Small intestine (tissue), 7 donors: Measurements from ENCODE around the gene GLI3. TPM values are rescaled to one million over a fixed set of nuclear protein-coding genes. Genes with fewer than 3 reads are reported as not detected.

Source experiments
- DNase-seq, 2 donors: peaks; one replicate each; pipeline versions ENCODE4 v3.0.0 to v3.0.0-alpha.2; 2013
- FAIRE-seq: peaks from 2 replicates; lab custom pipeline; 2012; peaks lifted over from hg19 to GRCh38; lab: Jason Lieb, UNC
- H3K27ac ChIP-seq, 3 donors: one replicate each; pipeline ENCODE4 v1.5.1; 2013; ENCODE audit warnings: low read length in 2 of 3, mild to moderate bottlenecking in 2 of 3, control low read depth in 1 of 3, inconsistent platforms in 1 of 3, low read depth in 1 of 3, moderate library complexity in 1 of 3
- H3K27me3 ChIP-seq, 3 donors: one replicate each; pipeline ENCODE4 v1.6.1; 2013; ENCODE audit warnings: low read length in 3 of 3, inconsistent platforms in 1 of 3; ENCODE audit not compliant: control insufficient read depth in 3 of 3, insufficient read depth in 3 of 3
- H3K36me3 ChIP-seq, 3 donors: one replicate each; pipeline ENCODE4 v1.6.1; 2013; ENCODE audit warnings: low read length in 3 of 3, inconsistent platforms in 1 of 3, low read depth in 1 of 3, mild to moderate bottlenecking in 1 of 3, moderate library complexity in 1 of 3; ENCODE audit not compliant: control insufficient read depth in 3 of 3, insufficient read depth in 2 of 3
- H3K4me1 ChIP-seq, 3 donors: one replicate each; pipeline ENCODE4 v1.6.1; 2013; ENCODE audit warnings: low read length in 2 of 3, inconsistent platforms in 1 of 3, low read depth in 1 of 3, mild to moderate bottlenecking in 1 of 3, moderate library complexity in 1 of 3; ENCODE audit not compliant: control insufficient read depth in 3 of 3, insufficient read depth in 2 of 3
- H3K4me3 ChIP-seq, 3 donors: one replicate each; pipeline ENCODE4 v1.5.1; 2013; ENCODE audit warnings: low read length in 3 of 3, control low read depth in 1 of 3, inconsistent platforms in 1 of 3, low read depth in 1 of 3, mild to moderate bottlenecking in 1 of 3, moderate library complexity in 1 of 3
- H3K9me3 ChIP-seq, 2 donors: one replicate each; pipeline ENCODE4 v1.6.1; 2013; ENCODE audit warnings: low read depth in 1 of 2, low read length in 1 of 2; ENCODE audit not compliant: control insufficient read depth in 2 of 2, insufficient read depth in 1 of 2
- WGBS, 3 donors: extraction: QIAGEN DNeasy Blood & Tissue Kit; methylation state at CpG; one replicate each; pipeline ENCODE4 v1.1.7; 2013; 5-methylcytosine and 5-hydroxymethylcytosine counted together
- polyA plus RNA-seq, 4 donors: library from polyadenylated mRNA; stranded (reverse) in 3 of 4; unstranded in 1 of 4; fragments of 200-250 nt in 3 of 4; fragments of 120-200 nt in 1 of 4; gene quantifications; one replicate each; pipeline versions ENCODE4 v1.2.1 to v1.2.3, GENCODE V29; 2013
- donor health status: healthy with polysubstance abuse.
- donor health status: control.
- donor health status: control.
- donor health status: Bipolar disorder and iron deficiency.
- donor health status: healthy.

GLI3 gene
- polyA plus RNA-seq, 4 donors: 0.54 to 2.7 (median 1.8) TPM; not detected in 1

DNA sequence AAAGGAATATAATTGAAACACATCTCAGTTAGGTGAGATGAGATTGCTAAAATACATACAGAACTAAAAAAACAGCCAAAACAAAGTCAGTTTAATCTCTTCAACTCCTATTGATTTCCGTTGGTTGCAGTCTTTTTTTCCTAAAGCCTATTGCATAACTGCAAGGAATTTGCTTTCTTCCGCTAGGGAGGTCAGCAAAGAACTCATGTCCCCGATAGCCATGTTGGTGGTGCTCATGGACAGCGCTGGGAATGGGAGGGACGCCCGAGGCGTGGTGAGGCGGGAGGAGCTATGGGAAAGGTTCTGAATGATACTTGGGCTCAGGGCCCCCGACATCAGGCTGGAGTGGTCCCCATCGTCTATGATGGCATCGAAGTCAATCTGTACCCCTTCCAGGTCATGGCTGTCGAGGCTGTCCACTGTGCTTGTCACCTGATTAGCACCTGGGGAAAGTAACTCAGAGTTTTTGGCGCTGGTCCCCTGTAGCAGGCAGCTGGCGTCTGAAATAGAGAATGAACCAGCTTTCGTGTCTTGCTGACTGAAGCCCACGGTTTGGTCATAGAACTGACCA is 272.7 kb downstream of the GLI3 start:
- Histone ChIP-seq H3K4me3 (no peak overlapping the region), H3K27me3 (no peaks in the 10 kb centered on the region), H3K9me3 (no peaks in the 10 kb centered on the region), H3K4me1 (no peaks in the 10 kb centered on the region), H3K27ac (no peak overlapping the region), H3K36me3 (peaks cover 0 to 12% (median 0%) of the 10 kb centered on the region in 3 donors)
- DNase-seq (no peak), FAIRE-seq (no peak)
- WGBS, 3 donors: 84 to 89% (median 86%) methylated on average over 16 of the region's 16 CpGs

- H3K9me3 ChIP-seq: no peaks in the 10 kb centered on the region
- 67 to 82% (median 76%) methylated on average over 10 of the region's 10 CpGs for WGBS, 3 donors
- H3K27ac ChIP-seq: no peak overlapping the region
- H3K4me3 ChIP-seq: no peak overlapping the region
- FAIRE-seq: no peak
- H3K36me3 ChIP-seq: no peaks in the 10 kb centered on the region
- H3K4me1 ChIP-seq: peaks cover 0 to 3% (median 0%) of the 10 kb centered on the region in 3 donors
- DNase-seq: no peak
- H3K27me3 ChIP-seq: peaks cover 0 to 13% (median 0%) of the 10 kb centered on the region in 3 donors
These were observed 280.3 kb downstream of the GLI3 start for GRCh38 chr7:41956705-41957104.

DNA sequence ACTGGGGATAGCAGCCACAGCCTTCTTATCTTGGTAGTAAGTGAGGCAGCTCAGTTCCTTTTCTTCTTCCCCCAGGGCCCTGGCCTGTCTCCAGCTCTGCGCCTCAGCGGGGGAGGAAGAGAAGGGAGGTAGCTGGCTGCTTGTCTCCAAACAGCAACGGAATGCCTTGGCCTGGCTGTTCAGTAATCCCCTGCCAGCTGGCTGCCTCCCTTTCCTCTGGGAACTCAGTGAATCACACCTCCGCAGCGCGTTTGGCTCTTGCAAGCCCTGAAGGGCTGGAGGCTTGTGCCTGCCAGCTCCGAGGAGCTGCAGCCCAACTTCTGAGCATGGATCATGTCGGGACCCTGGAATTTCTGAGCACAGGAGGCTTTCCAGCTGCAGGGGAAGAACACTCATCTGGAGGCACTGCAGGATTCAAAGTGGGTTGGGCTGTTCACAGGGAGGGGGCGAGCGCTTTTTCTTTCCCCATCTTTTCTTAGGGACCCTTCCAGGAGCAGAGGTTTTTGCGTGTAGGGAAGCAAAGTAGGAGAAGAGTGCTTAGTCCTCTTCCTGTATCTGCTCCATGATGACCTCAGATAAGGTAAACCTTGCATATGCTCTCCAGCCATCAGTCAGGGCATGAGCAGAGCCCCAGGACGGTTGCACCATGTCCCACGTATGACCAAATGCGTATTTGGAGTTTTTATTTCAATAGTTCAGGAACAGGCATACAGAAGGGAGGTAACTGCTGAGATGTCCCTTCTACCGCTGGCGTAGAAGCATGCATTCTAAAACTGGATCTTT is 280.9 kb downstream of the GLI3 start:
- FAIRE-seq (no peak), DNase-seq (peak; percentile 9 to 43)
- Histone ChIP-seq H3K36me3 (no peaks in the 10 kb centered on the region), H3K4me1 (peaks cover 0 to 3% (median 0%) of the 10 kb centered on the region in 3 donors), H3K27me3 (peaks cover 0 to 13% (median 0%) of the 10 kb centered on the region in 3 donors), H3K27ac (no peak overlapping the region), H3K4me3 (no peak overlapping the region), H3K9me3 (no peaks in the 10 kb centered on the region)
- WGBS, 3 donors: 33 to 40% (median 38%) methylated on average over 16 of the region's 16 CpGs

DNA sequence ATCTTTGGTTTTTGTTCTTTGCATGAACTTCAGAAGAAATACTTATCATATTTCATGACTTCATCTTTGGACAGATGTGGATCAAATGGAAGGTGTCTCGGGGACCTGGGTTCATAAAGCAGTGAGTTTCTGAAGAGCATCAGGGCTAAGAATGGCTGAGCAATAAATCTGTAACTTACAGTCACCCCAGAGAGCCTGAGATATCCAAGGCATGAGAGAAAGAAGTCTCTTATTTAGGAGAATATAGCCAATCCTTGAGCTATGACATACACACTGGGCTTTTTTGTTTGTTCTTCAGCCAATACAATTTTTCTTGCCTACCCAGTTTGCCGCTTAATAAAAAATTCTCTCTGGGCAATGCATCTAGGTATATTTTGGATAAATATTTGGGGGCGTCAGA is 281.6 kb downstream of the GLI3 start:
- WGBS, 3 donors: 35 to 50% (median 47%) methylated on average over 3 of the region's 3 CpGs
- no peak overlapping the region for H3K27ac ChIP-seq
- no peak overlapping the region for H3K4me3 ChIP-seq
- H3K9me3 ChIP-seq: no peaks in the 10 kb centered on the region
- DNase-seq (no peak), FAIRE-seq (no peak)
- H3K27me3 ChIP-seq: peaks cover 0 to 13% (median 0%) of the 10 kb centered on the region in 3 donors
- peaks cover 0 to 3% (median 0%) of the 10 kb centered on the region in 3 donors for H3K4me1 ChIP-seq
- H3K36me3 ChIP-seq: no peaks in the 10 kb centered on the region

GRCh38 chr7:41954976-41955375 is 282.0 kb downstream of the GLI3 start:
- H3K4me3 ChIP-seq: no peak overlapping the region
- peaks cover 0 to 13% (median 0%) of the 10 kb centered on the region in 3 donors for H3K27me3 ChIP-seq
- FAIRE-seq: no peak
- no peaks in the 10 kb centered on the region for H3K36me3 ChIP-seq
- no peaks in the 10 kb centered on the region for H3K9me3 ChIP-seq
- WGBS, 3 donors: 76 to 87% (median 84%) methylated on average over 2 of the region's 2 CpGs
- no peak for DNase-seq
- no peak overlapping the region for H3K27ac ChIP-seq
- peaks cover 0 to 3% (median 0%) of the 10 kb centered on the region in 3 donors for H3K4me1 ChIP-seq

GRCh38 chr7:41948503-41948902 is 288.5 kb downstream of the GLI3 start:
- no peak for FAIRE-seq
- Histone ChIP-seq H3K4me3 (no peak overlapping the region), H3K36me3 (no peaks in the 10 kb centered on the region), H3K9me3 (no peaks in the 10 kb centered on the region), H3K27me3 (no peaks in the 10 kb centered on the region), H3K4me1 (peaks cover 0 to 5% (median 0%) of the 10 kb centered on the region in 3 donors), H3K27ac (no peak overlapping the region)
- DNase-seq: peak in 1 of 2 donors; percentile 10

DNA sequence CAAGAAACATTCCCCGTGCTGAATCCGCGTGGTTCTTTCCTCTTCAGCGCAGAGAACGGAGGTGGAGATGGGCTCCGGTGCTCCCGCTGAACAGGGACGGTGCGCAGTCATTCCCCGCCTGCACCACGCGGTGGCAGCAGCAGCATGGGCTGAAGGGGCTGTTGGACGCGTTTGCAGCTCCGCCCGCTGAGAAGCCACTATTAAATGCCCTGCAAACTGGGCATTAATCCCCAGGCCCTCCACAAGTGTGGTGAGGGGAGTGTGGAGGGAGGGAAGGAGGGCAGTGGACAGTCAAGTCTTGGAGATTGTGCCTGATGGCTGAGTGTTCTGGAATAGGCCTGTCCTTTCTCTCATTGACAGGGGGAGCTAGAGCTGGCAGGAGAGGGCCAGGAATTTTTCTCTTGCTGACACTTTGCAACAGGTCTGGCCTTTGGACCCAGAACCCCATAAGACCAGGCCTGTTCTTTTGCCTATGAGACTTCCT is 293.9 kb downstream of the GLI3 start:
- peak overlapping the region in 2 of 3 donors; percentile 37 to 44 for H3K4me3 ChIP-seq
- FAIRE-seq (no peak), DNase-seq (peak; percentile 74 to 92)
- H3K4me1 ChIP-seq: peaks cover 0 to 19% (median 0%) of the 10 kb centered on the region in 3 donors
- 1 to 2% (median 2%) methylated on average over 16 of the region's 16 CpGs for WGBS, 3 donors
- no peaks in the 10 kb centered on the region for H3K27me3 ChIP-seq
- H3K9me3 ChIP-seq: no peaks in the 10 kb centered on the region
- peak overlapping the region in 1 of 3 donors; percentile 82 for H3K27ac ChIP-seq
- H3K36me3 ChIP-seq: no peaks in the 10 kb centered on the region

DNA sequence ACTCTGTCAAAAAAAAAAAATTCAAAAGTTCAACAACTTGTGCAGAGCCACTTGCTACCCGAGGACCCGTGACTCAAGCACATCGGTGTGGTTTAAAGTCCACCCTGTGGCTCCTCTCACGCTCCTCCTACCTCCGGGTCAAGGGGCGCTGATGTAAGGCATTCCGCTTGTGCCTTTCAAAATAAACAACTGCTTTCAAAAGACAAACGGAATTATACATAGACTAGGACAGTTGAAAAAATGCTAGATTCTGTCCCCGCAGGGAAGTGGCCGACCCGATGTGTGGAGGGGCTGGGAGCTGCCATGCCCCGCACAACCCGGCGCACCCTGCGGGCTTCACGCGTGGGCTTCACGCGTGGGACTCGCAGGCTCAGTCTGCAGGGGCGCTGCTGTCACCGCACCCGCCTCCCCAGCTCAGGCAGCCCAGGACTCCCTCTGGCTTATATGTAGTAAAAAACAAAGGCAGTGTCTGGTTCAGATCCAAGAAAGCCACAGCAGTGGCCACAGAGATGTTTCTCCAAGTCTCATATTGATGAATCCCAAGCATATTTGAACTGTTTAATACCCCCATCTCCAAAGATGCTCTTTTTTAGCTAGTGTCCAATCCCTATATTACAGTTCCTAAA is 294.4 kb downstream of the GLI3 start:
- Histone ChIP-seq H3K9me3 (no peaks in the 10 kb centered on the region), H3K4me1 (peaks cover 0 to 19% (median 0%) of the 10 kb centered on the region in 3 donors), H3K27me3 (no peaks in the 10 kb centered on the region), H3K36me3 (no peaks in the 10 kb centered on the region), H3K27ac (peak overlapping the region in 1 of 3 donors; percentile 82), H3K4me3 (peak overlapping the region in 2 of 3 donors; percentile 37 to 44)
- DNase-seq: peak; percentile 83 to 90
- 30 to 48% (median 33%) methylated on average over 23 of the region's 23 CpGs for WGBS, 3 donors
- FAIRE-seq: no peak
